HG02763 (cell line): ENCODE data around the gene ETS2.

Experiments
- ATAC-seq: cut with Tn5 transposase; IDR thresholded peaks from one replicate; pipeline ENCODE4 v1.9.1; 2021; ENCODE audit warnings: mild to moderate bottlenecking, moderate library complexity; ENCODE audit not compliant: unreplicated experiment

ETS2 gene

GRCh38 chr21:38777531-38777930, 28.2 kb upstream of the ETS2 start:
- ATAC-seq: no peak

GRCh38 chr21:38780879-38781278, 24.9 kb upstream of the ETS2 start:
- no peak for ATAC-seq

GRCh38 chr21:38784458-38785266, 21.1 kb upstream of the ETS2 start:
- no peak for ATAC-seq

- no peak for ATAC-seq
Measured at GRCh38 chr21:38785483-38785882, 20.2 kb upstream of the ETS2 start.

DNA sequence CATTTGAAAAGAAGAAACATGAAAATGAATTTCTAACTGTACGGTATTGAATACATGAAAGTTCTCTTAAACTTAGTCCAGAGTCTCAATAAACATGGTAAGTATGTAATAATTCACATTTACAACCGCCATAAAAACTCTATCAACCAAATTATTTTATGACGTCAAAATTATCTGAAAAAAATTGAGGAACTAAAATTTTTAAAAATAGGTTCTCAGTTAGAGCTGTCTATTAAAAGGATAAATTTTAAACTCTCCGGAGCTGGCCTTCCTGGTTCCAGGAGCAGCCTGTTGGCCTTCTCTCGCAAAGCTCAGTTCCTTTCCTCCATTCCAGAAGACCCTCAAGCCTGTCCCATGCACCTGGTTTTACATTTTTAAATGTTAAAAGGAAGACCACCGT, 18.7 kb upstream of the ETS2 start:
- ATAC-seq: no peak

- ATAC-seq: no peak
Measured at GRCh38 chr21:38787461-38788274, 18.1 kb upstream of the ETS2 start.

- ATAC-seq: no peak
Measured at GRCh38 chr21:38788275-38788905, 17.3 kb upstream of the ETS2 start.

GRCh38 chr21:38789275-38789674, 16.5 kb upstream of the ETS2 start:
- ATAC-seq: no peak

- ATAC-seq: no peak
Measured at GRCh38 chr21:38790059-38790458, 15.7 kb upstream of the ETS2 start.

- ATAC-seq: no peak
Measured at GRCh38 chr21:38790961-38791360, 14.8 kb upstream of the ETS2 start.

DNA sequence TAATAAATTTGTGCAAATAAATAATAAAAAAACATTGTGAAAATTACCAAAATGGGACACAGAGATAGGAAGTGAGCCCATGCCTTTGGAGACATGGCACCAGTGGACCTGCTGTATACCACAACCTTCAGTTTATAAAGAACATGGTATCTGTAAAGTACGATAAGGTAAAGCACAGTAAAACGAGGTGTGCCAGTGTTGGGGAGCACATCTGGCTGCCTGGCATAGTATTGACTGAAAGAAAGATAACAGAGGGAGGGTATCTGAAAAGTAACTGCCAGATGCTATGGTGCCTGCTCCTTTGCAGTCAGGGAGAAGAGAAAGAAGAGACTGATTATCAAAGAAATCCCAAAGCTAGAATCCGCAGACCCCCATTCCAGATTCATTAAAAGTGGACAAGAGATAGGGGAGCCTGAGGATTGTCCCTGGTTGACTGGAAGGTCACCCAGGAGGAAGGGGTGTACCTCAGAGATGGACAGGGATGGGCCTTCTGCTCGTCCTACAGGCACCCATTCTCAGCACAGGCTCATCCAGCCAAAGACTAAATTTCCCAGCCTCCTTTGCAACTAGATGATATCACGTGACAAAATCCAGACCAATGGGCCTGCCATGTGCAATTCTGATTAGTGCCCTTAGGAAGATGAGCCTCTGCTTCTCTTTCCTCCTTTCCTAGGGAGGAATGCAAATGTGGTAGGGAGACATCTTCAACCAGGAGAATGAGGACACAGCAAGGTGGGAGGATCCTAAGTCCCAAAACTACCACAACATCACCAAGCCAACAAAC, 12.9 kb upstream of the ETS2 start:
- ATAC-seq: no peak

DNA sequence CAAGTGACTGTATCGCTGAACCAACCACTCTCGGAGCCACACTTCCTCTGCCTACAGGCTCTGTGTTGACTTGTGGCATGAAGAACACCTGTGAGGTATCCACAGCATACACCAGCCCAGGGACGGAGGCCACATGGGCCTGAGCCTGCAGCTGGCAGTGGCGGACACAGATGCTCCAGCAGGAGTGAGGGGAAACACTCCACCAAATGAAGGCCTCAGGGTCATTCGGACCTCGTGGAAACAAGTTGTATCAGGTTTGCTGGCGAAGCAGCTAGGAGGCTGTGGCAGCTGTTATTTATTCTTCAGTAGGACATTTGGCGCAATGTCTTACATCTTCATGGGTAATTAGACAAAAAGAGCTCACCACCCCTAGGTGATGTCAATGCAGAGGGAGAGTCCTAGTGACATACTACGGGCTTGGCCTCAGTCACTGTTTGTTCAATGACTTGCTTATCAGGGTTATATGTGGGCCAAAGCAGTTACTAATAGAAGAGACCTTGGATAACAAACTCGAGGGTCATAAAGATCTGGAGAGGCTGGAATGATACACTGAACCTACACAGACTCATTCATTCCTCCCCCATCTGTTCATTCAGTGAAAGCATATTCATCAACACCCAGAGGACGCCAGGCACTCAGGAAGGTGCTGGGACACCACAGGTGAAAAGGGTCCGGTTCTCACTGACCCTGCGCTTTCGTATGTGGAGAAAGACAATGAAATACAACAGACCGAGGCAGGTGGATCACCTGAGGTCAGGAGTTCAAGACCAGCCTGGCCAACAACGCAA, 11.6 kb upstream of the ETS2 start:
- ATAC-seq: no peak

DNA sequence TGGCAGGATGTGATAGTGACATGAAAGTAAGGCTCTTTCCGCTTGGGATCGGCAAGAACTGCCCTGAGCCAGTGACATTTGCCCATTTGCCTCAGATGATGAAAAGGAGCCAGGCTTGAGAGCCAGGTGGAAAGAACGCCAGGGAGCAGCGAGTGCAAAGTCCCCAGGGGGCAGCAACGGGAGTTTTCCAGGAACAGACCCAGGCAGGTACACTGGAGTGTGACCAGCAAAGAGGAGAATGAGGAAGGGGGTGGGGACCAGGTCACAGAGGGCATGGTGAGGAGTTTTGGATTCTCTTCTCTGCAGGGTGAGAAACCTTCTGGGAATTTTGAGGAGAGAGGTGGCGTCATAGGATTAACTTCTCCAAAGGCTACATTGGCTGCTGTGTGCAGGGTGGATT, 10.8 kb upstream of the ETS2 start:
- no peak for ATAC-seq

DNA sequence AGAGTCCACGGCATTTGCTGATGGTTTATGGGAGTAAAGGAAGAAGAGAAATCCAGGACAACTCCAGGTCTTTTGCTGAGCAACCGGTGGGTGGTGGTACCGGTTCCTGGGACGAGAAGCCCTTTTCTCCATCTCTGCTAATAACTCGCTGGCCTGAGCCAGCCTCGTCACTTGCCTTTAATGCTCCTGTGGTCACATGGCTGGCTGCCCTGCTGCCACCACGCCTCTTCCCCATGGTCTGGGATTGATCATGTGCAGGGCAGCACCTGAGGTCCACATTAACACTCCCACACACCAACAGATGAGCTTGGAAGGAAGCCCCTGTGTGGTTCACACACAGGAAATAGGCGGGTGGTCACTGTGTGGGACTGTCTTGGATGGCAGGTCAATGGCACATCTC, 10.3 kb upstream of the ETS2 start:
- ATAC-seq: no peak

DNA sequence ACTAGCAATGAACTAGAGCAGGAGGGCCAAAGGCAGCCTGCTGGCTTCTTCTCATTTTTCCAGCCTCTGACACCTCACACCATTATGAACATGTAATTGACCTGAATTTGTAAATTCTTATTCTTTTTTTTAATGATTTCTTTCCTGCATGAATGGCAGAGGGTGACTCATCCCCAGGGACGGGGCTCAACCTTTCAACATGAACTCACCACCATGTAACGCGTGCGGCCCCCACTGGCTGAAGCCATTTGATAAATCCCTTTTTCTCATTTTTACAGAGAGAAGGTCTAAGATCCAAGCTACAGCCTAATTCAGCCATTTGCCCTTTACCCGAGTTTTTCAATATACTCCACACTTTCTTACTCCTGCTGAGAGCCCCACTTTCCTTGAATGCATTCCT, 9.3 kb upstream of the ETS2 start:
- ATAC-seq: no peak

DNA sequence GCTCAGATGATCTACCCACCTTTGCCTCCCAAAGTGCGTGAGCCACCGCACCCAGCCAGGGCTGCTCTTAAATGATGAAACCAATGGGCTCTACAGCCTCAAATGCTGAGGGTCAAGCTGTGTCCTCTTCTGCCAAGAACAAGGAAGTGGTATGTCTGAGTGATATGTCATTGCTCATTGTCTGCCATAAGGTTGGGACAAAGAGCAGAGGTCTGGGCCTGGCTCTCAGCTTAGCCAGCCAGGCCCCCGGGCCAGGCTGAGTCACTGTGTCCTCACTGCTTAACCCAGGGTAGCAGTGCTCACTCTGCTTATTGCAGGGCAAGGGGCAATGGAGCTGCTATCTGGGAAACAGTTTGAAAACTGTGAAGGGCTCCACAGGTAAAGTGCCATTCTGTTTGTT, 8.3 kb upstream of the ETS2 start:
- no peak for ATAC-seq

- ATAC-seq: no peak
Measured at GRCh38 chr21:38798081-38798480, 7.6 kb upstream of the ETS2 start.

DNA sequence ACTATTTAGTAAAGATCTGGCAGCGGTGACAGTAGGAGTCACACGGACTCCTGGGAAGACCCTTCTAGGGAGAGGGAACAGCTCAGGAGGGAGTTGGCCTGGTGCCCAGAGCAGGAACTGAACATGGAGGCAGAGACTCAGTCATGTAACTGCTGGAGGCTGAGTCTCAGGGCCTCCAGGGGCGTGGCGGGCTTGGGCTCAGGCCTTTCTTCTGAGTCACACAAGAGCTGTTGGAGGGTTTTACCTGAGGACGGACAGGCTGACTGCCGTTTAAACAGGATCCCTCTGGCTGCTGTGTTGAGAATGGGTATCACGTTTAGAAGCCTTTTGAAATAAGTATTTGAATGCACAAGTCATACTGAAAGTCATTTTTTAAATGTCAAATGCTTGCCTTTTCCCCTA, 7.2 kb upstream of the ETS2 start:
- no peak for ATAC-seq

DNA sequence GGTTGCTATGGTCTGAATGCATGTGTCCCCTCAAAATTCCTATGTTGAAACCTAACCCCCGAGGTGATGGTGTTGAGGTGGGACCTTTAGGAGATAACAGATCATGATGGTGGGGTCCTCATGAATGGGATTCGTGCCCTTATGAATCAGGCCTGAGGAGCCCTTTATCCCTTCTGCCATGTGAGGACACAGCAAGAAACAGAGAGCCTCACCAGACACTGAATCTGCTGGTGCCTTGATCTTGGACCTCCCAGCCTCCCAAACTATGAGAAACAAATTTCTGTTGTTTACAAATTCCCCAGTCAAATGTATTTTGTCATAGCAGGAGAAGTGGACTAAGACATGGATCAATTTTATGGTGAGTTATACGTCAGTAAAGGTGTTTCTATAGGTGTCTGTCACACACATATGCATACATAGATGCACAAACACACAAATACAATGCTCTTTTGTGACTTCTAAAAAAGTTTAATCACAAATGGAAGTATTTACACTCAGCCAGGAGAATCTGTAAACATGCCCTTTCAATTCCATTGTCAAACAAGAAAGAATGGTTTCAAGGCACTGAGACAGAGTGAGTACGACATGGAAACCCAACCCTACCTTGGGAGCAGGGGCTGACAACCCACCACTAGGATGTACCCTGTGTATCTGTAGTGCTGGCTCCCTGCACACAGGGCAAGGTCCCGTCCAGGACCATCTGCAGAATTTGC, 5.5 kb upstream of the ETS2 start:
- no peak for ATAC-seq
